Left ventricle myocardium inferior (tissue), 1 donor: Measurements from ENCODE around the gene MEGF9. TPM values are rescaled to one million over a fixed set of nuclear protein-coding genes. Genes with fewer than 3 reads are reported as not detected.

Experiments used
- DNase-seq: peaks from one replicate; pipeline ENCODE4 v3.0.0-alpha.2; 2020
- H3K27ac ChIP-seq: fragments of 200-600 bp; replicated peaks from 2 replicates; pipeline ENCODE4 v1.8.0; 2021
- H3K27me3 ChIP-seq: fragments of 200-600 bp; 2 replicates; pipeline ENCODE4 v1.8.0; 2021; ENCODE audit warnings: low read depth
- H3K36me3 ChIP-seq: fragments of 200-600 bp; 2 replicates; pipeline ENCODE4 v1.8.0; 2021
- H3K4me1 ChIP-seq: fragments of 200-600 bp; 2 replicates; pipeline ENCODE4 v1.8.0; 2021
- H3K4me3 ChIP-seq: fragments of 200-600 bp; 2 replicates; pipeline ENCODE4 v1.8.0; 2021; ENCODE audit warnings: mild to moderate bottlenecking, moderate library complexity
- H3K9me3 ChIP-seq: fragments of 200-600 bp; replicated peaks from 2 replicates; pipeline ENCODE4 v1.8.0; 2021
- CTCF ChIP-seq: fragments of 200-600 bp; IDR thresholded peaks from 2 replicates; pipeline ENCODE4 v1.8.0; 2021; ENCODE audit warnings: antibody characterized with exemption, mild to moderate bottlenecking, borderline replicate concordance
- intact Hi-C: fragments of 100-400 bp; cut with micrococcal nuclease; formaldehyde crosslinking; loops from one replicate; pipeline ENCODE4 v1.11.0; 2022
- total RNA-seq: library from RNA; stranded (reverse); fragmentation: NEBNext Ultra II Directional; extraction: Animal tissue kit (Norgen Biotek cat#: 25700); gene quantifications from one replicate; pipeline ENCODE4 v1.2.1, GENCODE V29; 2021
- donor health status: DM: no; HTN: yes; CAD: no; lungs with severe emphysema.

Gene MEGF9
- total RNA-seq, 1 donor from 2014 or later = 5.1 TPM

GRCh38 chr9:120652934-120653333 lies 61.3 kb downstream of the MEGF9 start:
- no peak for DNase-seq
- Histone ChIP-seq H3K4me3 (no peak overlapping the region), H3K9me3 (no peaks in the 10 kb centered on the region), H3K27ac (no peak overlapping the region), H3K4me1 (peaks cover 11% of the 10 kb centered on the region), H3K27me3 (no peaks in the 10 kb centered on the region), H3K36me3 (no peaks in the 10 kb centered on the region)
- no peak for TF ChIP-seq CTCF
- intact Hi-C loops = no loop called here

- no peak for TF ChIP-seq CTCF
- no peak overlapping the region for H3K27ac ChIP-seq
- no peaks in the 10 kb centered on the region for H3K9me3 ChIP-seq
- intact Hi-C loops = no loop called here
- no peaks in the 10 kb centered on the region for H3K36me3 ChIP-seq
- no peak overlapping the region for H3K4me3 ChIP-seq
- no peak for DNase-seq
- no peaks in the 10 kb centered on the region for H3K27me3 ChIP-seq
- H3K4me1 ChIP-seq = peaks cover 11% of the 10 kb centered on the region
These were observed 63.9 kb downstream of the MEGF9 start for GRCh38 chr9:120650352-120650751.

GRCh38 chr9:120648581-120649197 lies 65.6 kb downstream of the MEGF9 start:
- no peak overlapping the region for H3K4me3 ChIP-seq
- TF ChIP-seq CTCF = no peak
- intact Hi-C loops = no loop called here
- no peaks in the 10 kb centered on the region for H3K9me3 ChIP-seq
- H3K4me1 ChIP-seq = peaks cover 2% of the 10 kb centered on the region
- no peaks in the 10 kb centered on the region for H3K27me3 ChIP-seq
- no peak overlapping the region for H3K27ac ChIP-seq
- no peaks in the 10 kb centered on the region for H3K36me3 ChIP-seq
- DNase-seq = no peak

GRCh38 chr9:120646948-120647347 lies 67.3 kb downstream of the MEGF9 start:
- Histone ChIP-seq H3K4me1 (peaks cover 9% of the 10 kb centered on the region), H3K4me3 (no peak overlapping the region), H3K36me3 (no peaks in the 10 kb centered on the region), H3K27me3 (no peaks in the 10 kb centered on the region), H3K27ac (no peak overlapping the region), H3K9me3 (no peaks in the 10 kb centered on the region)
- DNase-seq = no peak
- intact Hi-C loops = no loop called here
- no peak for TF ChIP-seq CTCF

- no peak overlapping the region for H3K27ac ChIP-seq
- H3K27me3 ChIP-seq = no peaks in the 10 kb centered on the region
- H3K9me3 ChIP-seq = no peaks in the 10 kb centered on the region
- peaks cover 13% of the 10 kb centered on the region for H3K4me1 ChIP-seq
- no peak for DNase-seq
- no peak for TF ChIP-seq CTCF
- H3K36me3 ChIP-seq = no peaks in the 10 kb centered on the region
- intact Hi-C loops = no loop called here
- H3K4me3 ChIP-seq = no peak overlapping the region
These were observed 68.5 kb downstream of the MEGF9 start for GRCh38 chr9:120645760-120646159.
